ENCODE data around the gene LYPD1. TPM values are rescaled to one million over a fixed set of nuclear protein-coding genes. Genes with fewer than 3 reads are reported as not detected.
"Not testable (repeated sequence)": the region's sequence is repeated elsewhere in the genome, so short reads cannot be mapped to it uniquely, and the experiment has no call there.

LYPD1 gene
- total and polyA plus RNA-seq, 10 of the 15 experiments (the other 5 are each of a cell fraction or from before 2014, with no cell fraction given), result not detected

DNA sequence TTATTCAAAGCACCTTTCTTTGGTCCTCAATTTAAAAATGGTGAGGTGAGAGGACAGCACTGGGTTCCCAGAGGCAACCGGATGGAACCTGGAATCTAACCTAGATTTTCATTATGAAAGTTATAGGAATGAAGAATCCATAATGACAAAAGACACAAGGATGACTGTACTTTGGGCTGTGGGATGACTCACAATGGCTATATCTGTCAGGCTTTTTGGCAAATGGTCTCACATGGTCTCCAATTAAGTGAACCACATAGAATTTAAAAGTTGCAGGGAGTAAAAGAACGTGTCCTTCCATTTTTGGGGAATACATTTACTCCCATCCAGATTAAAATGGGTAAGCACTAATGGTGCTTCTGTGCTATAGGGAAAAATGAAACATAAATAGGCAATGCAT, 31.8 kb upstream of the LYPD1 start (continued):
- TF ChIP-seq, protein P1, sequence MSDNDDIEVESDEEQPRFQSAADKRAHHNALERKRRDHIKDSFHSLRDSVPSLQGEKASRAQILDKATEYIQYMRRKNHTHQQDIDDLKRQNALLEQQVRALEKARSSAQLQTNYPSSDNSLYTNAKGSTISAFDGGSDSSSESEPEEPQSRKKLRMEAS (IDR thresholded peaks at IDR 0.05; ENCODE audit: low read depth, low read length), result no peak
- TF ChIP-seq TCF3 (IDR thresholded peaks at IDR 0.05; ENCODE audit: borderline replicate concordance, insufficient read depth, low read depth, low read length) (no peak), MEF2A (IDR thresholded peaks at IDR 0.05; ENCODE audit: insufficient read depth, low read depth, low read length) (no peak), IKZF1 (conservative IDR thresholded peaks at IDR 0.05) (no peak), ZNF274 (IDR thresholded peaks at IDR 0.05; ENCODE audit: insufficient read depth, insufficient read length) (no peak), SIX5 (IDR thresholded peaks at IDR 0.05; ENCODE audit: low read depth, low read length, severe bottlenecking) (no peak), TCF12 (IDR thresholded peaks at IDR 0.05; ENCODE audit: low read depth, low read length) (no peak), POLR2A (IDR thresholded peaks at IDR 0.05; ENCODE audit: low read depth, low read length) (no peak), NR2C1 (IDR thresholded peaks at IDR 0.05) (no peak)
- TF ChIP-seq, protein P2, sequence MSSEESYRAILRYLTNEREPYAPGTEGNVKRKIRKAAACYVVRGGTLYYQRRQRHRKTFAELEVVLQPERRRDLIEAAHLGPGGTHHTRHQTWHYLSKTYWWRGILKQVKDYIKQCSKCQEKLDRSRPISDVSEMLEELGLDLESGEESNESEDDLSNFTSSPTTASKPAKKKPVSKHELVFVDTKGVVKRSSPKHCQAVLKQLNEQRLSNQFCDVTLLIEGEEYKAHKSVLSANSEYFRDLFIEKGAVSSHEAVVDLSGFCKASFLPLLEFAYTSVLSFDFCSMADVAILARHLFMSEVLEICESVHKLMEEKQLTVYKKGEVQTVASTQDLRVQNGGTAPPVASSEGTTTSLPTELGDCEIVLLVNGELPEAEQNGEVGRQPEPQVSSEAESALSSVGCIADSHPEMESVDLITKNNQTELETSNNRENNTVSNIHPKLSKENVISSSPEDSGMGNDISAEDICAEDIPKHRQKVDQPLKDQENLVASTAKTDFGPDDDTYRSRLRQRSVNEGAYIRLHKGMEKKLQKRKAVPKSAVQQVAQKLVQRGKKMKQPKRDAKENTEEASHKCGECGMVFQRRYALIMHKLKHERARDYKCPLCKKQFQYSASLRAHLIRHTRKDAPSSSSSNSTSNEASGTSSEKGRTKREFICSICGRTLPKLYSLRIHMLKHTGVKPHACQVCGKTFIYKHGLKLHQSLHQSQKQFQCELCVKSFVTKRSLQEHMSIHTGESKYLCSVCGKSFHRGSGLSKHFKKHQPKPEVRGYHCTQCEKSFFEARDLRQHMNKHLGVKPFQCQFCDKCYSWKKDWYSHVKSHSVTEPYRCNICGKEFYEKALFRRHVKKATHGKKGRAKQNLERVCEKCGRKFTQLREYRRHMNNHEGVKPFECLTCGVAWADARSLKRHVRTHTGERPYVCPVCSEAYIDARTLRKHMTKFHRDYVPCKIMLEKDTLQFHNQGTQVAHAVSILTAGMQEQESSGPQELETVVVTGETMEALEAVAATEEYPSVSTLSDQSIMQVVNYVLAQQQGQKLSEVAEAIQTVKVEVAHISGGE (CRISPR knock-in tag; IDR thresholded peaks at IDR 0.05), result no peak
- TF ChIP-seq, protein P3, sequence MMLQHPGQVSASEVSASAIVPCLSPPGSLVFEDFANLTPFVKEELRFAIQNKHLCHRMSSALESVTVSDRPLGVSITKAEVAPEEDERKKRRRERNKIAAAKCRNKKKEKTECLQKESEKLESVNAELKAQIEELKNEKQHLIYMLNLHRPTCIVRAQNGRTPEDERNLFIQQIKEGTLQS (IDR thresholded peaks at IDR 0.05; ENCODE audit: borderline replicate concordance, extremely low read depth, low read depth, low read length), result no peak
- TF ChIP-seq, protein P4, sequence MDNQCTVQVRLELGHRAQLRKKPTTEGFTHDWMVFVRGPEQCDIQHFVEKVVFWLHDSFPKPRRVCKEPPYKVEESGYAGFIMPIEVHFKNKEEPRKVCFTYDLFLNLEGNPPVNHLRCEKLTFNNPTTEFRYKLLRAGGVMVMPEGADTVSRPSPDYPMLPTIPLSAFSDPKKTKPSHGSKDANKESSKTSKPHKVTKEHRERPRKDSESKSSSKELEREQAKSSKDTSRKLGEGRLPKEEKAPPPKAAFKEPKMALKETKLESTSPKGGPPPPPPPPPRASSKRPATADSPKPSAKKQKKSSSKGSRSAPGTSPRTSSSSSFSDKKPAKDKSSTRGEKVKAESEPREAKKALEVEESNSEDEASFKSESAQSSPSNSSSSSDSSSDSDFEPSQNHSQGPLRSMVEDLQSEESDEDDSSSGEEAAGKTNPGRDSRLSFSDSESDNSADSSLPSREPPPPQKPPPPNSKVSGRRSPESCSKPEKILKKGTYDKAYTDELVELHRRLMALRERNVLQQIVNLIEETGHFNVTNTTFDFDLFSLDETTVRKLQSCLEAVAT (IDR thresholded peaks at IDR 0.05), result no peak
- TF ChIP-seq, protein P5, sequence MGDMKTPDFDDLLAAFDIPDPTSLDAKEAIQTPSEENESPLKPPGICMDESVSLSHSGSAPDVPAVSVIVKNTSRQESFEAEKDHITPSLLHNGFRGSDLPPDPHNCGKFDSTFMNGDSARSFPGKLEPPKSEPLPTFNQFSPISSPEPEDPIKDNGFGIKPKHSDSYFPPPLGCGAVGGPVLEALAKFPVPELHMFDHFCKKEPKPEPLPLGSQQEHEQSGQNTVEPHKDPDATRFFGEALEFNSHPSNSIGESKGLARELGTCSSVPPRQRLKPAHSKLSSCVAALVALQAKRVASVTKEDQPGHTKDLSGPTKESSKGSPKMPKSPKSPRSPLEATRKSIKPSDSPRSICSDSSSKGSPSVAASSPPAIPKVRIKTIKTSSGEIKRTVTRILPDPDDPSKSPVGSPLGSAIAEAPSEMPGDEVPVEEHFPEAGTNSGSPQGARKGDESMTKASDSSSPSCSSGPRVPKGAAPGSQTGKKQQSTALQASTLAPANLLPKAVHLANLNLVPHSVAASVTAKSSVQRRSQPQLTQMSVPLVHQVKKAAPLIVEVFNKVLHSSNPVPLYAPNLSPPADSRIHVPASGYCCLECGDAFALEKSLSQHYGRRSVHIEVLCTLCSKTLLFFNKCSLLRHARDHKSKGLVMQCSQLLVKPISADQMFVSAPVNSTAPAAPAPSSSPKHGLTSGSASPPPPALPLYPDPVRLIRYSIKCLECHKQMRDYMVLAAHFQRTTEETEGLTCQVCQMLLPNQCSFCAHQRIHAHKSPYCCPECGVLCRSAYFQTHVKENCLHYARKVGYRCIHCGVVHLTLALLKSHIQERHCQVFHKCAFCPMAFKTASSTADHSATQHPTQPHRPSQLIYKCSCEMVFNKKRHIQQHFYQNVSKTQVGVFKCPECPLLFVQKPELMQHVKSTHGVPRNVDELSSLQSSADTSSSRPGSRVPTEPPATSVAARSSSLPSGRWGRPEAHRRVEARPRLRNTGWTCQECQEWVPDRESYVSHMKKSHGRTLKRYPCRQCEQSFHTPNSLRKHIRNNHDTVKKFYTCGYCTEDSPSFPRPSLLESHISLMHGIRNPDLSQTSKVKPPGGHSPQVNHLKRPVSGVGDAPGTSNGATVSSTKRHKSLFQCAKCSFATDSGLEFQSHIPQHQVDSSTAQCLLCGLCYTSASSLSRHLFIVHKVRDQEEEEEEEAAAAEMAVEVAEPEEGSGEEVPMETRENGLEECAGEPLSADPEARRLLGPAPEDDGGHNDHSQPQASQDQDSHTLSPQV (IDR thresholded peaks at IDR 0.05), result no peak

DNA sequence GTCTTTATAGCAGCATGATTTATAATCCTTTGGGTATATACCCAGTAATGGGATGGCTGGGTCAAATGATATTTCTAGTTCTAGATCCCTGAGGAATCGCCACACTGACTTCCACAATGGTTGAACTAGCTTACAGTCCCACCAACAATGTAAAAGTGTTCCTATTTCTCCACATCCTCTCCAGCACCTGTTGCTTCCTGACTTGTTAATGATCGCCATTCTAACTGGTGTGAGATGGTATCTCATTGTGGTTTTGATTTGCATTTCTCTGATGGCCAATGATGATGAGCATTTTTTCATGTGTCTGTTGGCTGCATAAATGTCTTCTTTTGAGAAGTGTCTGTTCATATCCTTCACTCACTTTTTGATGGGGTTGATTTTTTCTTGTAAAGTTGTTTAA, 29.8 kb upstream of the LYPD1 start:
- in situ Hi-C loops (cut with MboI); BruUV-seq (replicated peaks); POLR2A ChIA-PET; H4K20me1 ChIP-seq (ENCODE audit: control insufficient read depth, insufficient read depth); H2AFZ ChIP-seq (ENCODE audit: control insufficient read depth, low read depth, low read length); intact Hi-C loops (cut with micrococcal nuclease; ENCODE audit: unreplicated experiment); SMC1A ChIA-PET (ENCODE audit: uncharacterized antibody, unreplicated experiment); H3K27ac ChIP-seq (ENCODE audit: control insufficient read depth, insufficient read depth); H3K4me3 ChIP-seq; RAD21 ChIA-PET (ENCODE audit: unreplicated experiment); H3K27me3 ChIP-seq (replicated peaks in 1 of 2; ENCODE audit: control insufficient read depth in 2 of 2, insufficient read depth in 2 of 2, low read length in 1 of 2); H3K9me3 ChIP-seq (replicated peaks; ENCODE audit: control insufficient read depth, insufficient read depth, low read length); H3K9ac ChIP-seq (ENCODE audit: control insufficient read depth, insufficient read depth, low read length); FAIRE-seq; CTCF ChIA-PET; H3K79me2 ChIP-seq (ENCODE audit: control insufficient read depth, insufficient read depth, low read length); H3K36me3 ChIP-seq (ENCODE audit: control insufficient read depth in 2 of 2, insufficient read depth in 2 of 2, low read length in 1 of 2); H3K4me2 ChIP-seq (ENCODE audit: control insufficient read depth, insufficient read depth); H3K4me1 ChIP-seq (ENCODE audit: control insufficient read depth, insufficient read depth, low read length); DNase-seq (ENCODE audit: low read depth, low spot score); ATAC-seq: not testable (repeated sequence)
- WGBS (ENCODE audit: insufficient coverage, insufficient replicate concordance, low lambda C conversion rate, missing lambda C conversion rate), result 56% methylated on average over 1 of the region's 2 CpGs
